Left lung (tissue), 10 donors: ENCODE measurements around the gene HK1. TPM values are rescaled to one million over a fixed set of nuclear protein-coding genes. Genes with fewer than 3 reads are reported as not detected.
"Not testable (repeated sequence)": the region's sequence is repeated elsewhere in the genome, so short reads cannot be mapped to it uniquely, and the experiment has no call there.

Experiments used
- ATAC-seq: fragments of 200-7000 bp; cut with Tn5 transposase; one replicate; pipeline ENCODE4 v1.9.1; 2020; ENCODE audit warnings: moderate library complexity
- DNase-seq, 4 donors: peaks; one replicate each; pipeline ENCODE4 v3.0.0-alpha.2; 2013 to 2020
- H3K27ac ChIP-seq, 2 donors: fragments of 200-600 bp; sonication (generic) in 1 of 2; one replicate each; pipeline versions ENCODE4 v1.5.0 to v1.8.0; 2020 to 2021
- H3K27me3 ChIP-seq, 2 donors: fragments of 200-600 bp; sonication (generic) in 1 of 2; one replicate each; pipeline versions ENCODE4 v1.5.0 to v1.8.0; 2020 to 2021
- H3K36me3 ChIP-seq, 2 donors: fragments of 200-600 bp; sonication (generic) in 1 of 2; one replicate each; pipeline versions ENCODE4 v1.5.0 to v1.8.0; 2020 to 2021
- H3K4me1 ChIP-seq, 2 donors: fragments of 200-600 bp; one replicate each; pipeline ENCODE4 v1.8.0; 2021
- H3K4me3 ChIP-seq, 2 donors: fragments of 200-600 bp; sonication (generic) in 1 of 2; one replicate each; pipeline versions ENCODE4 v1.5.0 to v1.8.0; 2020 to 2021; ENCODE audit warnings: mild to moderate bottlenecking in 1 of 2
- H3K9me3 ChIP-seq, 2 donors: fragments of 200-600 bp; sonication (generic) in 1 of 2; one replicate each; pipeline versions ENCODE4 v1.5.0 to v1.8.0; 2020 to 2021
- intact Hi-C, 2 donors: fragments of 100-400 bp; cut with DNase I; formaldehyde crosslinking; loops; one replicate each; pipeline versions ENCODE4 v1.11.2 to v1.14.2; 2022
- polyA plus RNA-seq, 6 donors: library from polyadenylated mRNA; unstranded; fragments of 120-200 nt; gene quantifications; one replicate each; pipeline ENCODE4 v1.2.1, GENCODE V29; 2013; ENCODE audit not compliant: insufficient read length in 6 of 6
- total RNA-seq, 2 donors: library from RNA; stranded (reverse); fragmentation: NEBNext Ultra II Directional; extraction: Animal tissue kit (Norgen Biotek cat#: 25700); gene quantifications; one replicate each; pipeline ENCODE4 v1.2.1, GENCODE V29; 2021
- TF ChIP-seq, protein P1 (sequence below), 2 donors: fragments of 200-600 bp; sonication (generic) in 1 of 2; IDR thresholded peaks; one replicate each; pipeline versions ENCODE4 v1.5.0 to v1.8.0; 2021; ENCODE audit warnings: antibody characterized with exemption in 2 of 2
- donor health status: DM: no; HTN: yes; CAD: no.
- donor health status: DM: no; HTN: no; CAD: no.

The HK1 gene
- total and polyA plus RNA-seq, 8 donors, result 51.5 to 126 (median 57.8) TPM

DNA sequence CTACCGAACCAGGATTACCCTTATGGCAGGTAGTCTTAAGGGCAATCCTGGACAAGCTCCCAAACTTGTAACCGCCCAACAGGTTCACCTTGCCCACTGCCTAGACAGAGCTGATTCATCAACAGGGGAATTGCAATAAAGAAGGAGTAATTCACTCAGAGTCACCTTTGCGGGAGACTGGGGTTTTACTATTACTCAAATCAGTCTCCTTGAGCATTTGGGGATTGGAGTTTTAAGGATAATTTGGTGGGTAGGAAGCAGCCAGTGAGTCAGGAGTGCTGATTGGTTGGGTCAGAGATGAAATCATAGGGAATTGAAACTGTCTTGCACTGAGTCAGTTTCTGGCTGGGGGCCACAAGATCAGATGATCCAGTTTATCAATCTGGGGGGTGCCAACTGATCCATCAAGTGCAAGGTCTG, 25.3 kb downstream of the HK1 start:
- DNase-seq (no peak), ATAC-seq (no peak)
- Histone ChIP-seq H3K4me1 (no peaks in the 10 kb centered on the region), H3K4me3 (no peak overlapping the region), H3K27ac (no peak overlapping the region), H3K27me3 (no peaks in the 10 kb centered on the region), H3K36me3 (no peaks in the 10 kb centered on the region), H3K9me3 (no peaks in the 10 kb centered on the region)
- intact Hi-C loops, result no loop called here
- TF ChIP-seq, protein P1, sequence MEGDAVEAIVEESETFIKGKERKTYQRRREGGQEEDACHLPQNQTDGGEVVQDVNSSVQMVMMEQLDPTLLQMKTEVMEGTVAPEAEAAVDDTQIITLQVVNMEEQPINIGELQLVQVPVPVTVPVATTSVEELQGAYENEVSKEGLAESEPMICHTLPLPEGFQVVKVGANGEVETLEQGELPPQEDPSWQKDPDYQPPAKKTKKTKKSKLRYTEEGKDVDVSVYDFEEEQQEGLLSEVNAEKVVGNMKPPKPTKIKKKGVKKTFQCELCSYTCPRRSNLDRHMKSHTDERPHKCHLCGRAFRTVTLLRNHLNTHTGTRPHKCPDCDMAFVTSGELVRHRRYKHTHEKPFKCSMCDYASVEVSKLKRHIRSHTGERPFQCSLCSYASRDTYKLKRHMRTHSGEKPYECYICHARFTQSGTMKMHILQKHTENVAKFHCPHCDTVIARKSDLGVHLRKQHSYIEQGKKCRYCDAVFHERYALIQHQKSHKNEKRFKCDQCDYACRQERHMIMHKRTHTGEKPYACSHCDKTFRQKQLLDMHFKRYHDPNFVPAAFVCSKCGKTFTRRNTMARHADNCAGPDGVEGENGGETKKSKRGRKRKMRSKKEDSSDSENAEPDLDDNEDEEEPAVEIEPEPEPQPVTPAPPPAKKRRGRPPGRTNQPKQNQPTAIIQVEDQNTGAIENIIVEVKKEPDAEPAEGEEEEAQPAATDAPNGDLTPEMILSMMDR (IDR thresholded peaks at IDR 0.05), result no peak

- no peak for DNase-seq
These were observed 28.1 kb downstream of the HK1 start for GRCh38 chr10:69306421-69306820.

DNA sequence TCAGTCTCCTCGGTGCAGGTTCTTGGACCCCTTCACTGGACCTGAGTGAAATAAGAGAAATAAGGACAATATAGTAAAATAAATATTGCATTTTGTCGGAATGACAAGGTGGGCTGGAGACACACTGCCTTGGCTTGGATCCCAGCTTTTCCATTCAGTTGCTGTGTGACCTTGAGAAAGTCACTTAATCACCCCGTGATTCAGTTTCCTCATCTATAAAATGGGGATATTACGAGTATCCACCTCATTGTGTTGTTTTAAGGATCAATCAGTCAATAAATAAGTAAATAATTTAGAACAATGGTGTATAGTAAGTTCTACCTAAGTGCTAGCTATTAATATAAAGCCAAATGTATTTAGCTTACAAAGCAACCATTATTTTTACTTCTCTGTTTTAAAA, 29.1 kb downstream of the HK1 start:
- ATAC-seq (no peak), DNase-seq (no peak)
- Histone ChIP-seq H3K9me3 (no peaks in the 10 kb centered on the region), H3K27ac (no peak overlapping the region), H3K36me3 (no peaks in the 10 kb centered on the region), H3K4me3 (no peak overlapping the region), H3K27me3 (no peaks in the 10 kb centered on the region), H3K4me1 (no peaks in the 10 kb centered on the region)
- TF ChIP-seq, protein P1 (IDR thresholded peaks at IDR 0.05), result no peak
- intact Hi-C loops, result no loop called here

More at GRCh38 chr10:69306421-69306820, 28.1 kb downstream of the HK1 start:
- Histone ChIP-seq H3K4me1 (no peaks in the 10 kb centered on the region), H3K9me3 (no peaks in the 10 kb centered on the region), H3K27me3 (no peaks in the 10 kb centered on the region), H3K27ac (no peak overlapping the region), H3K36me3 (no peaks in the 10 kb centered on the region), H3K4me3 (no peak overlapping the region)
- TF ChIP-seq, protein P1 (IDR thresholded peaks at IDR 0.05), result no peak
- no peak for ATAC-seq
- intact Hi-C loops, result no loop called here

DNA sequence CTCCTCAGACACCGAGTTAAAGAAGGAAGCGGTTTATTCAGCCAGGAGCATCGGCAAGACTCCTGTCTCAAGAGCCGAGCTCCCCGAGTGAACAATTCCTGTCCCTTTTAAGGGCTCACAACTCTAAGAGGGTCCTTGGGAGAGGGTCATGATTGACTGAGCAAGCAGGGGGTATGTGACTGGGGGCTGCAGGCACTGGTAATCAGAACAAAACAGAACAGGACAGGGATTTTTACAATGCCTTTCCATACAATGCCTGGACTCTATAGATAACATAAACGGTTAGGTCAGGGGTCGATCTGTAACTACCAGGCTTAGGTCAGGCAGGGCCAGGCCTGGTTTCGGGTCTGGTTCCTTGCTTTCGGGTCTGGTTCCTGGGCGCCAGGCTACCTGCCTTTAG, 30.0 kb downstream of the HK1 start:
- H3K36me3 ChIP-seq, H3K4me3 ChIP-seq, DNase-seq, H3K9me3 ChIP-seq, H3K27ac ChIP-seq, H3K4me1 ChIP-seq, intact Hi-C loops, H3K27me3 ChIP-seq, ATAC-seq: not testable (repeated sequence)

GRCh38 chr10:69311309-69311708, 33.0 kb downstream of the HK1 start:
- DNase-seq (no peak), ATAC-seq (no peak)
- Histone ChIP-seq H3K27me3 (no peaks in the 10 kb centered on the region), H3K9me3 (no peaks in the 10 kb centered on the region), H3K36me3 (no peaks in the 10 kb centered on the region), H3K4me1 (peaks cover 0 to under 1% of the 10 kb centered on the region in 2 donors), H3K4me3 (no peak overlapping the region), H3K27ac (no peak overlapping the region)
- intact Hi-C loops, result no loop called here
- TF ChIP-seq, protein P1 (IDR thresholded peaks at IDR 0.05), result no peak

- no peak overlapping the region for H3K27ac ChIP-seq
- TF ChIP-seq, protein P1 (IDR thresholded peaks at IDR 0.05), result no peak
- H3K36me3 ChIP-seq, result no peaks in the 10 kb centered on the region
- intact Hi-C loops, result no loop called here
- H3K9me3 ChIP-seq, result no peaks in the 10 kb centered on the region
- peaks cover 0 to 11% of the 10 kb centered on the region in 2 donors for H3K4me1 ChIP-seq
- H3K4me3 ChIP-seq, result no peak overlapping the region
- H3K27me3 ChIP-seq, result no peaks in the 10 kb centered on the region
- DNase-seq, result no peak
- no peak for ATAC-seq
These were observed 34.2 kb downstream of the HK1 start for GRCh38 chr10:69312528-69312927.
